GM21526 (cell line): ENCODE measurements around the gene MGP.
A peak's percentile ranks its signal among the peaks of the same experiment; 100 is the strongest.

Experiments
- ATAC-seq: cut with Tn5 transposase; IDR thresholded peaks from one replicate; pipeline ENCODE4 v1.9.1; 2021; ENCODE audit warnings: moderate library complexity; ENCODE audit not compliant: unreplicated experiment, low FRiP score

The MGP gene

GRCh38 chr12:14871247-14871646 is 14.4 kb downstream of the MGP start:
- no peak for ATAC-seq

GRCh38 chr12:14868916-14869506 is 16.6 kb downstream of the MGP start:
- ATAC-seq, result no peak

- ATAC-seq, result no peak
Measured at GRCh38 chr12:14860490-14860889, 25.2 kb downstream of the MGP start.

- no peak for ATAC-seq
Measured at GRCh38 chr12:14858513-14858912, 27.1 kb downstream of the MGP start.

- ATAC-seq, result peak; percentile 57
Measured at GRCh38 chr12:14854586-14855183, 31.0 kb downstream of the MGP start.

- ATAC-seq, result no peak
Measured at GRCh38 chr12:14853961-14854360, 31.7 kb downstream of the MGP start.

GRCh38 chr12:14852880-14853279 is 32.8 kb downstream of the MGP start:
- no peak for ATAC-seq

- ATAC-seq, result peak; percentile 77
Measured at GRCh38 chr12:14850929-14851663, 34.6 kb downstream of the MGP start.

- no peak for ATAC-seq
Measured at GRCh38 chr12:14849661-14850060, 36.0 kb downstream of the MGP start.

- ATAC-seq, result no peak
Measured at GRCh38 chr12:14846876-14847580, 38.6 kb downstream of the MGP start.

GRCh38 chr12:14846042-14846587 is 39.5 kb downstream of the MGP start:
- no peak for ATAC-seq

GRCh38 chr12:14845350-14845750 is 40.3 kb downstream of the MGP start:
- no peak for ATAC-seq

GRCh38 chr12:14844401-14844800 is 41.3 kb downstream of the MGP start:
- no peak for ATAC-seq

GRCh38 chr12:14843425-14843887 is 42.2 kb downstream of the MGP start, which contains the start of gene ART4:
Gene ART4 (minus strand): TSS chr12:14843526. CDS start chr12:14843113, 413 bp downstream.
- no peak for ATAC-seq

- ATAC-seq, result no peak
Measured at GRCh38 chr12:14842315-14842714, 43.3 kb downstream of the MGP start.

GRCh38 chr12:14841761-14842160 is 43.9 kb downstream of the MGP start:
- no peak for ATAC-seq

GRCh38 chr12:14840616-14841015 is 45.0 kb downstream of the MGP start:
- ATAC-seq, result no peak

GRCh38 chr12:14839262-14839661 is 46.4 kb downstream of the MGP start:
- no peak for ATAC-seq

GRCh38 chr12:14836336-14837210 is 49.1 kb downstream of the MGP start:
- no peak for ATAC-seq

GRCh38 chr12:14834509-14834908 is 51.1 kb downstream of the MGP start:
- ATAC-seq, result no peak
